GM21367 (cell line): ENCODE results near the gene C1QTNF6.

Experiments
- ATAC-seq: cut with Tn5 transposase; IDR thresholded peaks from one replicate; pipeline ENCODE4 v1.9.1; 2021; ENCODE audit not compliant: unreplicated experiment

C1QTNF6 gene

GRCh38 chr22:37193629-37194191 lies 5.7 kb upstream of the C1QTNF6 start:
- no peak for ATAC-seq

- no peak for ATAC-seq
Observed at GRCh38 chr22:37192741-37193140, 4.7 kb upstream of the C1QTNF6 start.

- no peak for ATAC-seq
Observed at GRCh38 chr22:37192204-37192603, 4.2 kb upstream of the C1QTNF6 start.

GRCh38 chr22:37190262-37190780 lies 2.3 kb upstream of the C1QTNF6 start:
- no peak for ATAC-seq

GRCh38 chr22:37188901-37189466 lies 937 bp upstream of the C1QTNF6 start:
- ATAC-seq, result no peak

- no peak for ATAC-seq
Observed at GRCh38 chr22:37187552-37187890, 526 bp downstream of the C1QTNF6 start.

- ATAC-seq, result no peak
Observed at GRCh38 chr22:37186997-37187522, 987 bp downstream of the C1QTNF6 start.

- no peak for ATAC-seq
Observed at GRCh38 chr22:37186228-37186996, 1.6 kb downstream of the C1QTNF6 start.

- ATAC-seq, result no peak
Observed at GRCh38 chr22:37185646-37186227, 2.3 kb downstream of the C1QTNF6 start.

GRCh38 chr22:37184816-37185541 lies 3.1 kb downstream of the C1QTNF6 start:
- ATAC-seq, result no peak

- no peak for ATAC-seq
Observed at GRCh38 chr22:37184380-37184755, 3.7 kb downstream of the C1QTNF6 start.

GRCh38 chr22:37183432-37184379 lies 4.3 kb downstream of the C1QTNF6 start:
- ATAC-seq, result no peak

GRCh38 chr22:37182949-37183245 lies 5.2 kb downstream of the C1QTNF6 start:
- ATAC-seq, result no peak

- no peak for ATAC-seq
Observed at GRCh38 chr22:37182101-37182948, 5.7 kb downstream of the C1QTNF6 start.

- ATAC-seq, result no peak
Observed at GRCh38 chr22:37181681-37182080, 6.4 kb downstream of the C1QTNF6 start.

- no peak for ATAC-seq
Observed at GRCh38 chr22:37180531-37181231, 7.4 kb downstream of the C1QTNF6 start.

- ATAC-seq, result no peak
Observed at GRCh38 chr22:37179622-37180420, 8.2 kb downstream of the C1QTNF6 start.

GRCh38 chr22:37179126-37179470 lies 8.9 kb downstream of the C1QTNF6 start:
- no peak for ATAC-seq
